GM20000 (cell line): ENCODE data around the gene HS6ST2.
"Not testable (repeated sequence)": the region's sequence is repeated elsewhere in the genome, so short reads cannot be mapped to it uniquely, and the experiment has no call there.

Source experiments
- DNase-seq: peaks from one replicate; pipeline ENCODE4 v3.0.0; 2012; ENCODE audit warnings: low spot score
- CTCF ChIP-seq: IDR thresholded peaks from 2 replicates; pipeline ENCODE4 v1.5.1; 2012; ENCODE audit warnings: mild to moderate bottlenecking, control low read depth; ENCODE audit errors: extremely low read depth, missing control alignments

HS6ST2 gene

GRCh38 chrX:132900633-132901293, 57.7 kb downstream of the HS6ST2 start:
- DNase-seq = no peak
- no peak for TF ChIP-seq CTCF

- DNase-seq = no peak
- no peak for TF ChIP-seq CTCF
Observed at GRCh38 chrX:132887569-132887968, 70.9 kb downstream of the HS6ST2 start.

- no peak for DNase-seq
Observed at GRCh38 chrX:132883358-132883915, 75.0 kb downstream of the HS6ST2 start.

GRCh38 chrX:132880753-132881152, 77.7 kb downstream of the HS6ST2 start:
- DNase-seq = not testable (repeated sequence)

More at GRCh38 chrX:132883358-132883915, 75.0 kb downstream of the HS6ST2 start:
- no peak for TF ChIP-seq CTCF

- no peak for DNase-seq
- no peak for TF ChIP-seq CTCF
Observed at GRCh38 chrX:132877954-132878536, 80.4 kb downstream of the HS6ST2 start.

- DNase-seq = no peak
- TF ChIP-seq CTCF = no peak
Observed at GRCh38 chrX:132876523-132877338, 81.7 kb downstream of the HS6ST2 start.

- TF ChIP-seq CTCF = no peak
- DNase-seq = no peak
Observed at GRCh38 chrX:132875650-132876522, 82.5 kb downstream of the HS6ST2 start.
